HK-2 (cell line): ENCODE data around the gene LYRM1.
"Not testable (repeated sequence)": the region's sequence is repeated elsewhere in the genome, so short reads cannot be mapped to it uniquely, and the experiment has no call there.

ENCODE experiments used
- DNase-seq: peaks from one replicate; pipeline ENCODE4 v3.0.0-alpha.2; 2018; ENCODE audit not compliant: unreplicated experiment

LYRM1 gene

DNA sequence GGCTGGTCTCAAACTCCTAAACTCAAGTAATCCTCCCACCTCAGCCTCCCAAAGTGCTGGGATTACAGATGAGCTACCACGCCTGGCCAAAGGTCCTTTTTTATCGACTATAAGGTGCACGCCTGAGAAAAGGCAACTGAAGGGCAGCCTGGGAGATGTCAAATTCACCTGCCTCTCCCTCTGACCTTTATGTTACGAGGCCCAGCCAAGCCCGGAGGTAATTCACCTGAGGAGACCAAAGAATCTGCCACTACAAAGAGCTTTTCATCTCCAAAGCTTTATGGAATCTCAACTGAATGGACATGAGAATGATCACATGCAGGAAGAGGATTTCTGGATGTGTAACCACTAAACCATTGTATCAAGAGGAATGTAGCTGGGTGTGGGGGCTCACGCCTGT lies 37.2 kb downstream of the LYRM1 start:
- DNase-seq, result no peak

GRCh38 chr16:20938426-20938825 lies 37.9 kb downstream of the LYRM1 start:
- DNase-seq, result no peak

- DNase-seq, result no peak
Observed at GRCh38 chr16:20939611-20940010, 39.0 kb downstream of the LYRM1 start.

GRCh38 chr16:20940871-20941635 lies 40.5 kb downstream of the LYRM1 start:
- no peak for DNase-seq

DNA sequence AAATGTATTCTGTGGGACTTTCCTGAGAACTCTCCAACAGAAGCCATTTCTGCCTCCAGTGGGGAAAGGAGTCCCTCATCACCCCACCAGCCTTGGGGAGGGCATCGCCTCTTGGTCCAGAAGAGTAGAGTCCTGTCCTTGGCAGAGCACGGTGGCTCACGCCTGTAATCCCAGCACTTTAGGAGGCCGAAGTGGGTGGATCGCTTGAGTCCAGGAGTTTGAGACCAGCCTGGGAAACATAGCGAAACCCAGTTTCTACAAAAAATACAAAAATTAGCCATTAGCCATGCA lies 41.0 kb downstream of the LYRM1 start:
- DNase-seq, result no peak

GRCh38 chr16:20942256-20942655 lies 41.7 kb downstream of the LYRM1 start:
- DNase-seq, result no peak

DNA sequence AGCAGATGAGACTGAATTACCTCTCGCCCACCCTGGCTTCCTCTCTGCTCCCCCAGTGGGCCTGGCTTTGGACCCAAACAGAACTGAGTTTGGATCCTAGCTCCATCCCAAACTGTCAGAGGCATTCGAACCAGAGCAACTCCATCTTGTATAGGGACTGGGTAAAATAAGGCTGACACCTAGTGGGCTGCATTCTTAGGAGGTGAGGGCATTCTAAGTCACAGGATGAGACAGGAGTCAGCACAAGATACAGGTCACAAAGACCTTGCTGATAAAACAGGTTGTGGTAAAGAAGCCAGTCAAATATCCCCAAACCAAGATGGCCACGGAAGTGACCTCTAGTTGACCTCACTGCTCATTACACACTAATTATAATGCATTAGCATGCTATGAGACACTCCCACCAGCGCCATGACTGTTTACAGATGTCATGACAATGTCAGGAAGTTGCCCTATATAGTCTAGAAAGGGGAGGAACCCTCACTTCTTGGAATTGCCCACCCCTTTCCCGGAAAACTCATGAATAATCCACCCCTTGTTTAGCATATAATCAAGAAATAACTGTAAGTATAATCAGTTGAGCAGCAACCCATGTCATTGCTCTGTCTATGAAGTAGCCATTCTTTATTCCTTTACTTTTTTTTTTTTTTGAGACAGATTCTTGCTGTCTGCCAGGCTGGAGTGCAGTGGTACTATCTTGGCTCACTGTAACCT lies 44.4 kb downstream of the LYRM1 start:
- peak; percentile 10 for DNase-seq

DNA sequence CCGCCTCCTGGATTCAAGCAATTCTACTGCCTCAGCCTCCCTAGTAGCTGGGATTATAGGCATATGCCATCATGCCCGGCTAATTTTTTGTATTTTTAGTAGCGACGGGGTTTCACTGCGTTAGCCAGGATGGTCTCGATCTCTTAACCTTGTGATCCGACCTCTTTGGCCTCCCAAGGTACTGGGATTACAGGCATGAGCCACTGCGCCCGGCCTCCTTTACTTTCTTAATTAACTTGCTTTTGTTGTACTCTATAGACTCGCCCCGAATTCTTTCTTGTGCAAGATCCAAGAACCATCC lies 45.0 kb downstream of the LYRM1 start:
- DNase-seq, result not testable (repeated sequence)

- DNase-seq, result no peak
Observed at GRCh38 chr16:20946015-20946629, 45.6 kb downstream of the LYRM1 start.

- DNase-seq, result no peak
Observed at GRCh38 chr16:20948444-20948843, 47.9 kb downstream of the LYRM1 start.

DNA sequence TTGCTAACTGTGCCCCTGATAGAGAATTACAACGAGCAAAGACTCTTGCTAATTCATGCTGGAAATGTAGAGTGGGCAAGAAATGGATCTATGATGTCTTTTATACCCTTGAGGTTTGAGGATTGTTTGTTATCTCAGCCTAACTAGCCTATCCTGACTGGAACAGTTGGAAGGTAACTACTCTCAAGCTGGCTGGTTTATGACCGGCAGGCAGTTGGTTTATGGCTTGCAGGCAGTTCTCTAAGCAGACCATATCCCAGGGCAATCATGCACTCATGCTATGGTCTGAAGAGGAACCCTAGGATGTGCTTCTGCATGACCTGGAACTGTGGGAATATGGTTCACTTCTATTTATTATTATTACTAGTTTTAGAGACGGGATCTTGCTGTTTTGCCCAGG lies 49.1 kb downstream of the LYRM1 start:
- DNase-seq, result no peak

DNA sequence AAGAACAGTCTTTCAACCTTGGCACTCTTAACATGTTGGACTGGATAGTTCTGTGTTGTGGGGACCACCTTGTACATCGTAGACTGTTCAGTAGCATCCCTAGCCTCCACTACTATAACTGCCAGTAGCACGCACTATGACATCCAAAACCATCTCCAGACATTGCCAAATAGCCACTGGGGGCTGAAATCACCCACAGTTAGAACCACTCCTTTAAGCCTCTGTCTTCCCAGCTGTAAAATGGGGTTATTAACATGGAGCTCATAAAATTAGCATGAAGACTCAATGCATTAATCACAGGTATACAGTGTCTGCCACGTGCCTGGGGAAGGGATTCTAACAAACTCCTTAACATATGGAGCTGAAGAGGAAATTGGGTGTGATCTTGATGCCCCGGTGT lies 49.7 kb downstream of the LYRM1 start:
- no peak for DNase-seq

GRCh38 chr16:20952139-20952920 lies 51.8 kb downstream of the LYRM1 start:
- DNase-seq, result no peak

GRCh38 chr16:20954574-20954973 lies 54.0 kb downstream of the LYRM1 start:
- no peak for DNase-seq

GRCh38 chr16:20956319-20956718 lies 55.7 kb downstream of the LYRM1 start:
- DNase-seq, result no peak

DNA sequence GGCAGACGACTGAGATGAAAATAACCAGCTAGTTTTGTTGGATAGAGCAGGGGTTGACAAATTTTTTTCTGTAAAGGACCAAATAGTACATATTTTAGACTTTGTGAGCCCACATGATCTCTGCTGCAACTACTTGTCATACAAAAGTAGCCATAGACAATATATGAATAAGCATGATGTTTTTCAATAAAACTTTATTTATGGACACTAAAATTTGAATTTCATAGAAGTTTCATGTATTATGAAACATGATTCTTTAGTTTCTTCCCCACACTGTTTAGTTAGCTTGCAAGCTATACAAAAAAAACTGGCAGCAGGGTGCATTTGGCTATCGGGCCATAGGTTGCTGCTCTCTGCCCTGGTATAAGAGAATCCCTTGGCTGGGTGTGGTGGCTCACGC lies 56.6 kb downstream of the LYRM1 start:
- no peak for DNase-seq

GRCh38 chr16:20960899-20961298 lies 60.3 kb downstream of the LYRM1 start:
- DNase-seq, result no peak

- no peak for DNase-seq
Observed at GRCh38 chr16:20968765-20969164, 68.2 kb downstream of the LYRM1 start.

DNA sequence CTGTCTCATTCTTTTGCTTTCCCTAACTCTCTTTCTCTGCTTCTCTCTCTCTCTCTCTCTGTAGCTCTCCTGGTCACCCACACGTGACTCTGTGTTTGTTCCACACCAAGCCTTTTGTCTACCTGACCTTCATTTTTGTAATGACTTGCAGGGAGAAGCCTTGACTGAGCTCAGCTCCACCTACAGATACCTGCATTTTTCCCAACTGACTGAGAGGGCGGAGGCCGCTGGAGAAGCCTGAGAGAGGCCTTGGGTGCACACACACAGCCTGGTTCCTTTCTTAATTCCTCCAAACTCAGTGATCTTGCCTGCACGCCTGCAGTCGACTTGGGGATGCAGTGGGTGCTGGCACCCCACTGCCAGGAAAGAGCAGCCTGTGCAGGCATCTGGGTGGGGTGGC lies 68.8 kb downstream of the LYRM1 start:
- DNase-seq, result no peak

DNA sequence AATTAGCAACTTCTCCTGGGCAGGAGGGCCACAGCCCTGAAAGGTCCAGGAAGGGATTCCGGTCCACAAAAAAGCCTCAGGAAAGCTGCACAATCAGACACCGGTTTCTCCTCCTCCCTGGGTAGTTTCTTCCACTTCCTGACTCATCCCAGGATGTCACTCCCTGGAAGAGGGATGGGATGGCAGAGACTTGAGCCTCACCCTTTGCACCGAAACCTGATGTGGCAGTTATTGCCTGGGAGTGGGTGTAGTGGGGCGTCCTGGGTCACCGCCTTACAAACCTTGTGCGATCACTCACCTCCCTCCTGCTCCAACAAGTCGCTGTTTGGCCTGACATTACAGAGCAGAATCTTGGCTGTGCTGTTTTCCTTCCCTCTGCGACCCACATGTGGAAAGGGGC lies 70.8 kb downstream of the LYRM1 start:
- DNase-seq, result no peak

DNA sequence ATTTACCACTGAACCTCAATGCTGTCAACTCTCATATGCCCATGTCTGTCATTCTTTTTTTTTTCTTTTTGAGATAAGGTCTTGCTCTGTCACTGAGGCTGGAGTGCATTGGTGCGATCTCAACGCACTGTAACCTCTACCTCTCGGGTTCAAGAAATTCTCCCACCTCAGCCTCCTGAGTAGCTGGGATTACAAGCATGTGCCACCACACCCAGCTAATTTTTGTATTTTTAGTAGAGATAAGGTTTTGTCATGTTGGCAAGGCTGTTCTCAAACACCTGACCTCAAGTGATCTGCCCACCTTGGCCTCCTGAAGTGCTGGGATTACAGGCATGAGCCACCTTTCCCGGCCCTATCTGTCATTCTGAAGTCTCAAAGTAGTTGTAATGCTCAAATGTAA lies 72.6 kb downstream of the LYRM1 start:
- not testable (repeated sequence) for DNase-seq
